Measurements from ENCODE around the gene SND1.

- no peak for TF ChIP-seq ZNF121 (tag by site-specific recombination; IDR thresholded peaks at IDR 0.05)
- no peak for TF ChIP-seq TCF7L2 (IDR thresholded peaks at IDR 0.05; ENCODE audit: borderline replicate concordance, low read depth, low read length)
- no peak for TF ChIP-seq ZBTB44 (tag by site-specific recombination; IDR thresholded peaks at IDR 0.05)
- no peak for TF ChIP-seq CTCF (tag by site-specific recombination; IDR thresholded peaks at IDR 0.05)
These were observed 242.6 kb downstream of the SND1 start for GRCh38 chr7:127894588-127894987.
